WERI-Rb-1 (cell line): ENCODE results near the gene PCLO.

Experiments
- DNase-seq: peaks from one replicate; pipeline ENCODE4 v3.0.0-alpha.2; 2020
- H3K27ac ChIP-seq: fragments of 250-450 bp; sonication (Bioruptor Pico); 2 replicates; pipeline ENCODE4 v1.5.1; 2020; ENCODE audit warnings: mild to moderate bottlenecking, moderate library complexity
- H3K27me3 ChIP-seq: fragments of 250-450 bp; sonication (Bioruptor Pico); 2 replicates; pipeline ENCODE4 v1.5.1; 2021; ENCODE audit warnings: mild to moderate bottlenecking, low read depth, moderate library complexity; ENCODE audit not compliant: insufficient read depth, severe bottlenecking
- H3K36me3 ChIP-seq: fragments of 250-450 bp; sonication (Bioruptor Pico); 2 replicates; pipeline ENCODE4 v1.5.1; 2020; ENCODE audit warnings: mild to moderate bottlenecking, moderate library complexity
- H3K4me3 ChIP-seq: 2 replicates; pipeline ENCODE4 v1.5.1; 2011; ENCODE audit warnings: low read depth, mild to moderate bottlenecking, control low read depth, low read length
- H3K9me3 ChIP-seq: fragments of 250-450 bp; sonication (Bioruptor Pico); 2 replicates; pipeline ENCODE4 v1.5.1; 2021; ENCODE audit warnings: mild to moderate bottlenecking, moderate library complexity; ENCODE audit not compliant: severe bottlenecking
- TF ChIP-seq, protein P1 (sequence below): IDR thresholded peaks from 2 replicates; pipeline ENCODE4 v1.5.1; 2011; ENCODE audit warnings: low read depth, mild to moderate bottlenecking, control low read depth, inconsistent platforms, low read length

The PCLO gene

DNA sequence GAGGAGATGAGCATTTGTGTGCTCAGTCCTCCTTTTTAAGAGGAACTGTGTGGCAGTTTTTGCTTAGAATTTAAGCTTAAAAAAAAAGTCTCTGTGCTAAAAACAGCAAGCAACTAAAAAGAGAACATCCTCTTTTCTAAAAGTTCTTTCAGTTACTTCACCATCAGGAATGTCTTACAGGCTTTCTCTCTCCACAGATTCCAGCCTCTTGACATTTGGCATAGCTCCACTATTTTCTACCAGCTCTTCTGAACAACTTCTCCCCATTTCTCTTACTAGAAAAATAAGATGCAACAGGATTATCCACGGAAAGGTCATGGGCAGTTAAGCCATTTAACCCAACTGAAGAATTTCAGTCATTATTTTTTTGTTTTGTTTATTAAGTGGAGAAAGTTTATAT, 13.2 kb downstream of the PCLO start:
- DNase-seq = no peak
- Histone ChIP-seq H3K4me3 (no peak overlapping the region), H3K36me3 (peaks cover 17% of the 10 kb centered on the region), H3K9me3 (no peaks in the 10 kb centered on the region), H3K27me3 (no peaks in the 10 kb centered on the region), H3K27ac (no peak overlapping the region)
- TF ChIP-seq, protein P1, sequence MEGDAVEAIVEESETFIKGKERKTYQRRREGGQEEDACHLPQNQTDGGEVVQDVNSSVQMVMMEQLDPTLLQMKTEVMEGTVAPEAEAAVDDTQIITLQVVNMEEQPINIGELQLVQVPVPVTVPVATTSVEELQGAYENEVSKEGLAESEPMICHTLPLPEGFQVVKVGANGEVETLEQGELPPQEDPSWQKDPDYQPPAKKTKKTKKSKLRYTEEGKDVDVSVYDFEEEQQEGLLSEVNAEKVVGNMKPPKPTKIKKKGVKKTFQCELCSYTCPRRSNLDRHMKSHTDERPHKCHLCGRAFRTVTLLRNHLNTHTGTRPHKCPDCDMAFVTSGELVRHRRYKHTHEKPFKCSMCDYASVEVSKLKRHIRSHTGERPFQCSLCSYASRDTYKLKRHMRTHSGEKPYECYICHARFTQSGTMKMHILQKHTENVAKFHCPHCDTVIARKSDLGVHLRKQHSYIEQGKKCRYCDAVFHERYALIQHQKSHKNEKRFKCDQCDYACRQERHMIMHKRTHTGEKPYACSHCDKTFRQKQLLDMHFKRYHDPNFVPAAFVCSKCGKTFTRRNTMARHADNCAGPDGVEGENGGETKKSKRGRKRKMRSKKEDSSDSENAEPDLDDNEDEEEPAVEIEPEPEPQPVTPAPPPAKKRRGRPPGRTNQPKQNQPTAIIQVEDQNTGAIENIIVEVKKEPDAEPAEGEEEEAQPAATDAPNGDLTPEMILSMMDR = no peak

DNA sequence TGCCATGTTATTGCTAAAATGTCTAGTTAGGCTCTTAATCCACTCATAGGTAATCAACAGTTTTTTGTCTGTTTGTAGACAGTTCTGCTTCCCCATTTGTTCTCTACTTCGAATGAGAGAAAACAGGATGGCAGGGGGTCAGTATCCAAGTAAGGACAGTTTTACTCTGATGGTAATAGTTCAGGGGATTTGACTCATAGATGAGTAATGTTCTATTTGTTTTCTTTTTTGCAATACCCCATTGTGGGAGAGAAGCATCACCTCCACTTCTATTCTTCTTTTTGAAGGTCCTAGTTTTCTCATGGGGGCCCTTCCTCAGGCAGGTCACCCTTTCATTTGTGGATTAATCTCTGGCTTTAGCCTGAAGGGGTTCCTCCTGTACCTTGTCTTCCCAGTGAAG, 13.9 kb downstream of the PCLO start:
- H3K4me3 ChIP-seq = no peak overlapping the region
- no peaks in the 10 kb centered on the region for H3K27me3 ChIP-seq
- H3K9me3 ChIP-seq = no peaks in the 10 kb centered on the region
- H3K27ac ChIP-seq = no peak overlapping the region
- peaks cover 14% of the 10 kb centered on the region for H3K36me3 ChIP-seq
- TF ChIP-seq, protein P1 = no peak
- no peak for DNase-seq

DNA sequence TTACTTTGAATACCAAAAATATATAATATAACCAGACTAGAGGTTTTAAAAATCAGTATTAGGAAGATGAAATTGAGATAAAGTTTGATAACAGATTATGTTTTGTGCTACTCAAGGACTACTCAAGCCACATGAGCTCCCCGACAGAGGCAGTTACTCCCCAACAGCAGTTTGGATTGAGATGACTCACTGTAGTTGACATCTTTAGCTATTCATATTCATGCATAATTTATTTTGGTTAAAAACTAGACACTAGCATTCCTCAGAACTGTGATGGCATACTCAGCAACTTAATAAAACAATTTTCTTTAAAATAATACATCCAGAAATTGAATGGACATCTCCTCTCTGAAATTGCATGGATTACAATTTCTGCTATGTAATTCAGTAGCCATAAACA, 19.6 kb downstream of the PCLO start:
- no peak overlapping the region for H3K27ac ChIP-seq
- no peak overlapping the region for H3K4me3 ChIP-seq
- DNase-seq = no peak
- peaks cover 8% of the 10 kb centered on the region; the same call in 1 of the 2 replicates for H3K36me3 ChIP-seq
- no peaks in the 10 kb centered on the region for H3K27me3 ChIP-seq
- no peaks in the 10 kb centered on the region for H3K9me3 ChIP-seq
- TF ChIP-seq, protein P1 = no peak

DNA sequence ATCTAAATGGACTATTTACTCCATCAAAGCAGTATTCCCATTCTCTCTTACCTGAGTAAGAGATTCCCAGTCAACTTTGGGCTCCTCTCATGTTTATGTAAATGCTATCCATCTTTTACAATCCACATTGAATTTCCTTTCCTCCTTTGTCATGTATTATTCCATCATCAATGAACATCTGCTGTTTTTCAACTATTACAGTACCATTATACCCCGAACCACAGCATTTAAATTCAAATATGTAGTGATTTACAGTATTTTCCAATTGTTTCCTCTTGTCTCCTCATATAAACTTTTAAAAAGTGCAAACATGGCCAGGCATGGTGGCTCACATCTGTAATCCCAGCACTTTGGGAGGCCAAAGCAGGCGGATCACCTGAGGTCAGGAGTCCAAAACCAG, 20.3 kb downstream of the PCLO start:
- Histone ChIP-seq H3K36me3 (peaks cover 9% of the 10 kb centered on the region; the same call in 1 of the 2 replicates), H3K4me3 (no peak overlapping the region), H3K9me3 (no peaks in the 10 kb centered on the region), H3K27me3 (no peaks in the 10 kb centered on the region), H3K27ac (no peak overlapping the region)
- TF ChIP-seq, protein P1 = no peak
- DNase-seq = no peak

DNA sequence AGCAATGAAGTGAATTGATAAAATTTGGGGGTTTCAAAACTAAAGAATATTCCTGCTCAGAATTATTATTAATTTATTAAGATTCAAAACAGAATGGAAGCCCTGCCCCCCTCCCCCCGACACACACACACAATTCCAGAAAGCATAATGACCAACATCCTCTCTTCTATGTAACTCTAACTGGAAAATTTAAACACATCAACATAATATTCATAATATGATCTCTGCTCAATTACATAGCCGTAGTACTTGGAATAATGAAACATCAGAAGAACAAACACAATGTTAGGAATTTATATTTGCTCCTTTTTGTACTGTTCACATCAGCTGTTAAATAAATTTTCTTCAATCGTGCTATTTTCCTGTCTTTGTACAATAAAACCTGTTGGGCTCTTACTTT, 20.8 kb downstream of the PCLO start:
- no peak for DNase-seq
- H3K27me3 ChIP-seq = no peaks in the 10 kb centered on the region

More for the DNA sequence above, 20.8 kb downstream of the PCLO start:
- Histone ChIP-seq H3K4me3 (no peak overlapping the region), H3K27ac (no peak overlapping the region), H3K36me3 (peaks cover 9% of the 10 kb centered on the region; the same call in 1 of the 2 replicates), H3K9me3 (no peaks in the 10 kb centered on the region)
- TF ChIP-seq, protein P1 = no peak
